Measurements from ENCODE around the gene FOSB. TPM values are rescaled to one million over a fixed set of nuclear protein-coding genes. Genes with fewer than 3 reads are reported as not detected.

The FOSB gene
- polyA plus RNA-seq, 1 experiment, result 4.5 TPM

DNA sequence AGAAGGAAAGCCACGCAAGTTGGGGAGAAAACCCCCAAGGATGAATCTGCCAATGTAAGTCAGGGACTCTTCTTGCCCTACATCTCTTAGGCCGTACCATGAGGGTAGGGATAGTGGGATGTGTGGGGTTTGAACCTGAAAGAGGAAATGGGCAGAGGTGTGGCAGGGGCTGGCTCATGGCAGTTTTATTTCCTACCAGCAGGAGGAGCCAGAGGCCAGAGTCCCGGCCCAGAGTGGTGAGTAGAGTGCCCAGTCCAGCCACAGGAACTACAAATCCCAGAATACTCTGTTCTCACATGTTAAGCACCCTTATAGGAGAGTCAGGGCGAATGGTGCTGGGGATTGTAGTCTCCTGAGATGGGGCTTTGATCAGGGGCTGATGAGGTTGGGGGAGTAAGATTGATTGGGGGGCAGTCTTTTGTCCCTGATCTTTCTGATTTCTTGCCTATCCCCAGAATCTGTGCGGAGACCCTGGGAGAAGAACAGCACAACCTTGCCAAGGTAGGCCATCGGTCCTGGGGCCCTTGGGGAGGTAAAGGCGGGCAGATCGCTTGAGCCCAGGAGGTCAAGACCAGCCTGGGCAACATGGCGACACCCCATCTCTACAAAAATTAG, 56.0 kb downstream of the FOSB start:
- H3K36me3 ChIP-seq (ENCODE audit: control insufficient read depth, insufficient read depth, low read length), result peaks cover 42% of the 10 kb centered on the region
- CTCF ChIA-PET, result interaction anchor here (1.1 kb wide), 1 partner anchor 119 kb away, joined by 10 read pairs; no protein-coding TSS in a partner anchor

DNA sequence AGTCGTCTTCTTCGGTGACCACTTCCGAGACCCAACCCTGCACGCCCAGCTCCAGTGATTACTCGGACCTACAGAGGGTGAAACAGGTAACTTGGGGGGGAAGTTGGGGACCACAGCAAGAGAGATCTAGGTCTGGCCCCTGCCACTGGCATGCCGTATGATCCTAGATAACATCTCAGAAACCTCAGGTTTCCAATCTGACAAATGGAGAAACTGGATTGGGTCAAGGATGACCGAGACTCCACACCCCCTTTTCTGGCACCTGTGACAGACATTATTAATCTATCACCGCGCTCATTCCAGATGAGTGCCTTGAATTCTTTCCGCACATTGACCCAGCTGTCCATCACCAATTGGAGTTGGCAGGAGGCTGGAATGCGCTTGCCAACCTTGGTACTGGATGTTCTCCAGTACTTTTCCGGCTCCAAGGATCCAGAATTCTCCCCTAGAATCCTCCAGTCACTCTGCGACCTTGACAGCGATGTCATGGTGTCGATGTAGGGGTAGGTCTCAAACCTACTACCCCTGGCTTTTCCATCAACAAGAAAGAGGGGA, 56.9 kb downstream of the FOSB start:
- Histone ChIP-seq H3K27me3 (ENCODE audit: control insufficient read depth, insufficient read depth, low read length) (no peaks in the 10 kb centered on the region), H3K4me3 (ENCODE audit: low read depth, low read length) (no peak overlapping the region), H3K36me3 (ENCODE audit: control insufficient read depth, insufficient read depth, low read length) (peaks cover 42% of the 10 kb centered on the region)
- TF ChIP-seq, protein P1, sequence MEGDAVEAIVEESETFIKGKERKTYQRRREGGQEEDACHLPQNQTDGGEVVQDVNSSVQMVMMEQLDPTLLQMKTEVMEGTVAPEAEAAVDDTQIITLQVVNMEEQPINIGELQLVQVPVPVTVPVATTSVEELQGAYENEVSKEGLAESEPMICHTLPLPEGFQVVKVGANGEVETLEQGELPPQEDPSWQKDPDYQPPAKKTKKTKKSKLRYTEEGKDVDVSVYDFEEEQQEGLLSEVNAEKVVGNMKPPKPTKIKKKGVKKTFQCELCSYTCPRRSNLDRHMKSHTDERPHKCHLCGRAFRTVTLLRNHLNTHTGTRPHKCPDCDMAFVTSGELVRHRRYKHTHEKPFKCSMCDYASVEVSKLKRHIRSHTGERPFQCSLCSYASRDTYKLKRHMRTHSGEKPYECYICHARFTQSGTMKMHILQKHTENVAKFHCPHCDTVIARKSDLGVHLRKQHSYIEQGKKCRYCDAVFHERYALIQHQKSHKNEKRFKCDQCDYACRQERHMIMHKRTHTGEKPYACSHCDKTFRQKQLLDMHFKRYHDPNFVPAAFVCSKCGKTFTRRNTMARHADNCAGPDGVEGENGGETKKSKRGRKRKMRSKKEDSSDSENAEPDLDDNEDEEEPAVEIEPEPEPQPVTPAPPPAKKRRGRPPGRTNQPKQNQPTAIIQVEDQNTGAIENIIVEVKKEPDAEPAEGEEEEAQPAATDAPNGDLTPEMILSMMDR (IDR thresholded peaks at IDR 0.05; ENCODE audit: insufficient read depth, low read depth, low read length), result no peak
- no peak for DNase-seq (ENCODE audit: low read depth)
- POLR2A ChIA-PET, result interaction anchor here (0.5 kb wide), 1 partner anchor 43 kb away, joined by 4 read pairs; no protein-coding TSS in a partner anchor
- CTCF ChIA-PET, result interaction anchor here (0.6 to 1.1 kb wide), 2 partner anchors 39 to 118 kb away, joined by 4 to 10 read pairs; no protein-coding TSS in a partner anchor

More for the DNA sequence above, 56.0 kb downstream of the FOSB start:
- Histone ChIP-seq H3K4me3 (ENCODE audit: low read depth, low read length) (no peak overlapping the region), H3K27me3 (ENCODE audit: control insufficient read depth, insufficient read depth, low read length) (no peaks in the 10 kb centered on the region)
- TF ChIP-seq, protein P1 (IDR thresholded peaks at IDR 0.05; ENCODE audit: insufficient read depth, low read depth, low read length), result peak; percentile 85
- no peak for DNase-seq (ENCODE audit: low read depth)
- POLR2A ChIA-PET, result no interaction called here

Small RNA genes within 50 kb of the gene (small RNA-seq; reads per million reads assigned to genes)
- not detected for gene MIR6088 (ENCODE audit: insufficient read length, low read depth, low replicate concordance)

Other genes with a start within 250 kb of the FOSB start
- gene EXOC3L2, start 222.6 kb upstream of the FOSB start, polyA plus RNA-seq (2011; rRNA removed), result 0.04 TPM in 1 of 2 replicates, not detected in the other
- gene MARK4, start 216.7 kb upstream of the FOSB start, polyA plus RNA-seq (2011; rRNA removed), result 10.9 and 17.1 TPM in 2 replicates
- not detected in 2 replicates for gene CKM, start 145.1 kb upstream of the FOSB start, polyA plus RNA-seq (2011; rRNA removed)
- gene KLC3, start 127.2 kb upstream of the FOSB start, polyA plus RNA-seq (2011; rRNA removed), result 0.09 TPM in 1 of 2 replicates, not detected in the other
- 63.7 and 94.6 TPM in 2 replicates for gene ERCC2, start 97.4 kb upstream of the FOSB start, polyA plus RNA-seq (2011; rRNA removed)
- gene PPP1R13L, start 62.9 kb upstream of the FOSB start, polyA plus RNA-seq (2011; rRNA removed), result 5.4 and 12.3 TPM in 2 replicates
- gene POLR1G, start 61.4 kb upstream of the FOSB start, polyA plus RNA-seq (2011; rRNA removed), result 3.0 and 3.6 TPM in 2 replicates
- gene ERCC1, start 44.1 kb upstream of the FOSB start, polyA plus RNA-seq (2011; rRNA removed), result 84.3 and 121 TPM in 2 replicates
- 27.3 and 42.3 TPM in 2 replicates for gene RTN2, start 29.1 kb downstream of the FOSB start, polyA plus RNA-seq (2011; rRNA removed)
- gene PPM1N, start 30.4 kb downstream of the FOSB start, polyA plus RNA-seq (2011; rRNA removed), result 1.0 and 1.2 TPM in 2 replicates
- 110 and 117 TPM in 2 replicates for gene VASP, start 39.5 kb downstream of the FOSB start, polyA plus RNA-seq (2011; rRNA removed)
- gene OPA3, start 116.8 kb downstream of the FOSB start, polyA plus RNA-seq (2011; rRNA removed), result 10.9 and 15.1 TPM in 2 replicates
- gene GPR4, start 134.2 kb downstream of the FOSB start, polyA plus RNA-seq (2011; rRNA removed), result 0.06 and 0.12 TPM in 2 replicates
- gene EML2, start 171.4 kb downstream of the FOSB start, polyA plus RNA-seq (2011; rRNA removed), result 20.2 and 30.4 TPM in 2 replicates
- gene GIPR, start 200.2 kb downstream of the FOSB start, polyA plus RNA-seq (2011; rRNA removed), result 0.54 and 1.1 TPM in 2 replicates
- gene SNRPD2, start 224.0 kb downstream of the FOSB start, polyA plus RNA-seq (2011; rRNA removed), result 518 and 777 TPM in 2 replicates
- gene QPCTL, start 224.7 kb downstream of the FOSB start, polyA plus RNA-seq (2011; rRNA removed), result 12.6 and 16.8 TPM in 2 replicates

Measured in BJ (cell line).